Epithelial cell of esophagus (primary cell): ENCODE results near the gene ZCCHC7.
A peak's percentile ranks its signal among the peaks of the same experiment; 100 is the strongest.

ENCODE experiments used
- DNase-seq: peaks from one replicate; pipeline ENCODE4 v3.0.0; 2010; ENCODE audit warnings: low read depth
- H3K4me3 ChIP-seq: 2 replicates; pipeline ENCODE4 v1.5.1; 2011; ENCODE audit warnings: mild to moderate bottlenecking, low read length, control low read depth
- CTCF ChIP-seq: IDR thresholded peaks from 2 replicates; pipeline ENCODE4 v1.5.1; 2011; ENCODE audit warnings: low read depth, mild to moderate bottlenecking, low read length, control low read depth, inconsistent platforms; ENCODE audit not compliant: insufficient read depth; ENCODE audit errors: missing control alignments

The ZCCHC7 gene

GRCh38 chr9:37311938-37312708 lies 191.7 kb downstream of the ZCCHC7 start:
- H3K4me3 ChIP-seq = no peak overlapping the region
- TF ChIP-seq CTCF = no peak
- peak; percentile 58 for DNase-seq

- DNase-seq = peak; percentile 14
- TF ChIP-seq CTCF = no peak
- H3K4me3 ChIP-seq = no peak overlapping the region
These were observed 203.9 kb downstream of the ZCCHC7 start for GRCh38 chr9:37324261-37324683.

- DNase-seq = no peak
- no peak overlapping the region for H3K4me3 ChIP-seq
- no peak for TF ChIP-seq CTCF
These were observed 204.5 kb downstream of the ZCCHC7 start for GRCh38 chr9:37324691-37325490.

- peak; percentile 19 for DNase-seq
- H3K4me3 ChIP-seq = no peak overlapping the region
- TF ChIP-seq CTCF = no peak
These were observed 205.4 kb downstream of the ZCCHC7 start for GRCh38 chr9:37325778-37326177.

- DNase-seq = no peak
- no peak overlapping the region for H3K4me3 ChIP-seq
- no peak for TF ChIP-seq CTCF
These were observed 207.2 kb downstream of the ZCCHC7 start for GRCh38 chr9:37327553-37327952.

- no peak overlapping the region for H3K4me3 ChIP-seq
- no peak for TF ChIP-seq CTCF
- no peak for DNase-seq
These were observed 208.3 kb downstream of the ZCCHC7 start for GRCh38 chr9:37328556-37329227.
